K562 (cell line): ENCODE measurements around the gene PPP1R37. TPM values are rescaled to one million over a fixed set of nuclear protein-coding genes. Genes with fewer than 3 reads are reported as not detected.
A peak's percentile ranks its signal among the peaks of the same experiment; 100 is the strongest.

Source experiments
- ARID1B ChIP-seq: fragments of 450-650 bp; IDR thresholded peaks from 2 replicates; pipeline ENCODE4 v1.6.1; 2016; ENCODE audit warnings: antibody characterized with exemption, mild to moderate bottlenecking, inconsistent platforms
- BRF1 ChIP-seq: IDR thresholded peaks from 3 replicates; pipeline ENCODE4 v1.6.1; 2011; ENCODE audit warnings: borderline replicate concordance, mild to moderate bottlenecking; ENCODE audit not compliant: insufficient read length; ENCODE audit errors: extremely low read depth
- CCAR2 ChIP-seq: fragments of 200-400 bp; formaldehyde crosslinking; IDR thresholded peaks from 2 replicates; pipeline ENCODE4 v1.6.1; 2017; ENCODE audit warnings: mild to moderate bottlenecking, low read depth, low read length
- CGGBP1 ChIP-seq: fragments of 250-450 bp; sonication (Bioruptor Pico); IDR thresholded peaks from 2 replicates; pipeline ENCODE4 v1.9.0; 2021; ENCODE audit warnings: mild to moderate bottlenecking
- DNMT1 ChIP-seq: fragments of 450-650 bp; IDR thresholded peaks from 2 replicates; pipeline ENCODE4 v1.6.1; 2016; ENCODE audit warnings: antibody characterized with exemption, mild to moderate bottlenecking
- FOXK2 ChIP-seq, 2 experiments: fragments of 450-650 bp; IDR thresholded peaks in 1 of 2; conservative IDR thresholded peaks in 1 of 2; 2 replicates each; pipeline ENCODE4 v1.6.1; 2016; ENCODE audit warnings: low read depth in 2 of 2, mild to moderate bottlenecking in 1 of 2
- HDAC8 ChIP-seq: fragments of 450-650 bp; IDR thresholded peaks from 2 replicates; pipeline ENCODE4 v1.6.1; 2016; ENCODE audit warnings: mild to moderate bottlenecking, missing genetic modification characterization, moderate library complexity, missing compliant biosample characterization
- HNRNPUL1 ChIP-seq: fragments of 200-400 bp; formaldehyde crosslinking; IDR thresholded peaks from 2 replicates; pipeline ENCODE4 v1.6.1; 2017; ENCODE audit warnings: low read length
- MNT ChIP-seq, 2 experiments: fragments of 450-650 bp; conservative IDR thresholded peaks; 2 replicates each; pipeline ENCODE4 v1.6.1; 2017; ENCODE audit warnings: mild to moderate bottlenecking in 2 of 2, moderate library complexity in 2 of 2
- NBN ChIP-seq: fragments of 450-650 bp; IDR thresholded peaks from 2 replicates; pipeline ENCODE4 v1.6.1; 2016; ENCODE audit warnings: low read depth, mild to moderate bottlenecking
- PKNOX1 ChIP-seq: fragments of 450-650 bp; IDR thresholded peaks from 2 replicates; pipeline ENCODE4 v1.6.1; 2016
- YBX1 ChIP-seq: fragments of 450-650 bp; IDR thresholded peaks from 2 replicates; pipeline ENCODE4 v1.7.1; 2016; ENCODE audit warnings: mild to moderate bottlenecking
- ZNF445 ChIP-seq: fragments of 250-450 bp; sonication (Bioruptor Pico); IDR thresholded peaks from 2 replicates; pipeline ENCODE4 v1.4.0; 2020; ENCODE audit warnings: low read depth, mild to moderate bottlenecking, moderate library complexity
- polyA plus RNA-seq, 8 experiments: library from polyadenylated mRNA; depleted of rRNA in 4 of 8; stranded (reverse) in 5 of 8; unstranded in 3 of 8; fragments of >200 nt; fragmentation: Nextera tagmentation in 2 of 8; fragmentation: Illumina TruSeq in 1 of 8; extraction: Ambion mirVana in 2 of 8; extraction: Trizol in 1 of 8; gene quantifications; 2 replicates each; pipeline versions ENCODE4 v1.2.1 to v1.2.3, GENCODE V29; 2011 to 2014; ENCODE audit warnings: inconsistent platforms in 1 of 8, missing spikeins in 1 of 8
- total RNA-seq, 7 experiments: library from RNA; depleted of rRNA in 6 of 7; stranded (reverse); fragments of >200 nt in 6 of 7; fragmentation: Illumina TruSeq in 2 of 7; extraction: Trizol in 2 of 7; gene quantifications; 2 replicates each; pipeline versions ENCODE4 v1.2.1 to v1.2.3, GENCODE V29; 2011 to 2021; ENCODE audit warnings: low replicate concordance in 1 of 7
- TF ChIP-seq, protein P1 (sequence below): sonication (generic); formaldehyde crosslinking; IDR thresholded peaks from 2 replicates; pipeline ENCODE4 v1.8.1; 2023; ENCODE audit warnings: mild to moderate bottlenecking, missing genetic modification reagents
- TF ChIP-seq, protein P2 (sequence below): sonication (generic); formaldehyde crosslinking; IDR thresholded peaks from 2 replicates; pipeline ENCODE4 v1.4.0; 2020; ENCODE audit warnings: mild to moderate bottlenecking, missing genetic modification reagents
- TF ChIP-seq, protein P3 (sequence below): fragments of 450-650 bp; IDR thresholded peaks from 2 replicates; pipeline ENCODE4 v1.6.1; 2017; ENCODE audit warnings: antibody characterized with exemption
- TF ChIP-seq, protein P4 (sequence below): fragments of 450-650 bp; IDR thresholded peaks from 2 replicates; pipeline ENCODE4 v1.7.0; 2016; ENCODE audit warnings: borderline replicate concordance

PPP1R37 gene
- total and polyA plus RNA-seq, 9 of the 15 experiments (the other 6 are each of a cell fraction or from before 2014, with no cell fraction given): 0.04 to 20.3 (median 7.3) TPM

GRCh38 chr19:45178262-45179071 lies 85.5 kb downstream of the PPP1R37 start, which contains the start of gene BLOC1S3 (continued):
- TF ChIP-seq PKNOX1 (peak; percentile 98), HNRNPUL1 (no peak), ZNF445 (no peak), ARID1B (no peak), NBN (peak; percentile 54), FOXK2 (conservative IDR thresholded peaks at IDR 0.05 in 1 of 2, IDR thresholded peaks at IDR 0.05 in 1 of 2; ENCODE audit: low read depth in 2 of 2) (peak; percentile 98 to 99), DNMT1 (no peak), BRF1 (no peak), YBX1 (no peak), CGGBP1 (CRISPR knock-in tag) (no peak), CCAR2 (no peak), HDAC8 (no peak), MNT (conservative IDR thresholded peaks at IDR 0.05) (peak; percentile 100)
- TF ChIP-seq, protein P1, sequence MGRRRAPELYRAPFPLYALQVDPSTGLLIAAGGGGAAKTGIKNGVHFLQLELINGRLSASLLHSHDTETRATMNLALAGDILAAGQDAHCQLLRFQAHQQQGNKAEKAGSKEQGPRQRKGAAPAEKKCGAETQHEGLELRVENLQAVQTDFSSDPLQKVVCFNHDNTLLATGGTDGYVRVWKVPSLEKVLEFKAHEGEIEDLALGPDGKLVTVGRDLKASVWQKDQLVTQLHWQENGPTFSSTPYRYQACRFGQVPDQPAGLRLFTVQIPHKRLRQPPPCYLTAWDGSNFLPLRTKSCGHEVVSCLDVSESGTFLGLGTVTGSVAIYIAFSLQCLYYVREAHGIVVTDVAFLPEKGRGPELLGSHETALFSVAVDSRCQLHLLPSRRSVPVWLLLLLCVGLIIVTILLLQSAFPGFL (CRISPR knock-in tag): no peak
- TF ChIP-seq, protein P2, sequence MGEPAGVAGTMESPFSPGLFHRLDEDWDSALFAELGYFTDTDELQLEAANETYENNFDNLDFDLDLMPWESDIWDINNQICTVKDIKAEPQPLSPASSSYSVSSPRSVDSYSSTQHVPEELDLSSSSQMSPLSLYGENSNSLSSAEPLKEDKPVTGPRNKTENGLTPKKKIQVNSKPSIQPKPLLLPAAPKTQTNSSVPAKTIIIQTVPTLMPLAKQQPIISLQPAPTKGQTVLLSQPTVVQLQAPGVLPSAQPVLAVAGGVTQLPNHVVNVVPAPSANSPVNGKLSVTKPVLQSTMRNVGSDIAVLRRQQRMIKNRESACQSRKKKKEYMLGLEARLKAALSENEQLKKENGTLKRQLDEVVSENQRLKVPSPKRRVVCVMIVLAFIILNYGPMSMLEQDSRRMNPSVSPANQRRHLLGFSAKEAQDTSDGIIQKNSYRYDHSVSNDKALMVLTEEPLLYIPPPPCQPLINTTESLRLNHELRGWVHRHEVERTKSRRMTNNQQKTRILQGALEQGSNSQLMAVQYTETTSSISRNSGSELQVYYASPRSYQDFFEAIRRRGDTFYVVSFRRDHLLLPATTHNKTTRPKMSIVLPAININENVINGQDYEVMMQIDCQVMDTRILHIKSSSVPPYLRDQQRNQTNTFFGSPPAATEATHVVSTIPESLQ (CRISPR knock-in tag): no peak
- TF ChIP-seq, protein P3, sequence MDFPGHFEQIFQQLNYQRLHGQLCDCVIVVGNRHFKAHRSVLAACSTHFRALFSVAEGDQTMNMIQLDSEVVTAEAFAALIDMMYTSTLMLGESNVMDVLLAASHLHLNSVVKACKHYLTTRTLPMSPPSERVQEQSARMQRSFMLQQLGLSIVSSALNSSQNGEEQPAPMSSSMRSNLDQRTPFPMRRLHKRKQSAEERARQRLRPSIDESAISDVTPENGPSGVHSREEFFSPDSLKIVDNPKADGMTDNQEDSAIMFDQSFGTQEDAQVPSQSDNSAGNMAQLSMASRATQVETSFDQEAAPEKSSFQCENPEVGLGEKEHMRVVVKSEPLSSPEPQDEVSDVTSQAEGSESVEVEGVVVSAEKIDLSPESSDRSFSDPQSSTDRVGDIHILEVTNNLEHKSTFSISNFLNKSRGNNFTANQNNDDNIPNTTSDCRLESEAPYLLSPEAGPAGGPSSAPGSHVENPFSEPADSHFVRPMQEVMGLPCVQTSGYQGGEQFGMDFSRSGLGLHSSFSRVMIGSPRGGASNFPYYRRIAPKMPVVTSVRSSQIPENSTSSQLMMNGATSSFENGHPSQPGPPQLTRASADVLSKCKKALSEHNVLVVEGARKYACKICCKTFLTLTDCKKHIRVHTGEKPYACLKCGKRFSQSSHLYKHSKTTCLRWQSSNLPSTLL: no peak
- TF ChIP-seq, protein P4, sequence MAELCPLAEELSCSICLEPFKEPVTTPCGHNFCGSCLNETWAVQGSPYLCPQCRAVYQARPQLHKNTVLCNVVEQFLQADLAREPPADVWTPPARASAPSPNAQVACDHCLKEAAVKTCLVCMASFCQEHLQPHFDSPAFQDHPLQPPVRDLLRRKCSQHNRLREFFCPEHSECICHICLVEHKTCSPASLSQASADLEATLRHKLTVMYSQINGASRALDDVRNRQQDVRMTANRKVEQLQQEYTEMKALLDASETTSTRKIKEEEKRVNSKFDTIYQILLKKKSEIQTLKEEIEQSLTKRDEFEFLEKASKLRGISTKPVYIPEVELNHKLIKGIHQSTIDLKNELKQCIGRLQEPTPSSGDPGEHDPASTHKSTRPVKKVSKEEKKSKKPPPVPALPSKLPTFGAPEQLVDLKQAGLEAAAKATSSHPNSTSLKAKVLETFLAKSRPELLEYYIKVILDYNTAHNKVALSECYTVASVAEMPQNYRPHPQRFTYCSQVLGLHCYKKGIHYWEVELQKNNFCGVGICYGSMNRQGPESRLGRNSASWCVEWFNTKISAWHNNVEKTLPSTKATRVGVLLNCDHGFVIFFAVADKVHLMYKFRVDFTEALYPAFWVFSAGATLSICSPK: no peak
